Fibroblast of villous mesenchyme (primary cell): ENCODE measurements around the gene PTPN2. TPM values are rescaled to one million over a fixed set of nuclear protein-coding genes. Genes with fewer than 3 reads are reported as not detected.

Experiments
- DNase-seq: peaks from one replicate; pipeline ENCODE4 v3.0.0-alpha.2; 2010; ENCODE audit warnings: low read depth
- H3K4me3 ChIP-seq: 2 replicates; pipeline ENCODE4 v1.5.1; 2011; ENCODE audit warnings: low read depth, mild to moderate bottlenecking, low read length
- total RNA-seq: library from RNA; depleted of rRNA; stranded (reverse); fragments of >200 nt; gene quantifications from 2 replicates; pipeline ENCODE4 v1.2.3, GENCODE V29; 2012
- TF ChIP-seq, protein P1 (sequence below): IDR thresholded peaks from 2 replicates; pipeline ENCODE4 v1.5.1; 2012; ENCODE audit warnings: low read depth, mild to moderate bottlenecking, low read length; ENCODE audit not compliant: insufficient read depth

PTPN2 gene
- total RNA-seq, 1 donor, result 31.1 TPM

- TF ChIP-seq, protein P1, sequence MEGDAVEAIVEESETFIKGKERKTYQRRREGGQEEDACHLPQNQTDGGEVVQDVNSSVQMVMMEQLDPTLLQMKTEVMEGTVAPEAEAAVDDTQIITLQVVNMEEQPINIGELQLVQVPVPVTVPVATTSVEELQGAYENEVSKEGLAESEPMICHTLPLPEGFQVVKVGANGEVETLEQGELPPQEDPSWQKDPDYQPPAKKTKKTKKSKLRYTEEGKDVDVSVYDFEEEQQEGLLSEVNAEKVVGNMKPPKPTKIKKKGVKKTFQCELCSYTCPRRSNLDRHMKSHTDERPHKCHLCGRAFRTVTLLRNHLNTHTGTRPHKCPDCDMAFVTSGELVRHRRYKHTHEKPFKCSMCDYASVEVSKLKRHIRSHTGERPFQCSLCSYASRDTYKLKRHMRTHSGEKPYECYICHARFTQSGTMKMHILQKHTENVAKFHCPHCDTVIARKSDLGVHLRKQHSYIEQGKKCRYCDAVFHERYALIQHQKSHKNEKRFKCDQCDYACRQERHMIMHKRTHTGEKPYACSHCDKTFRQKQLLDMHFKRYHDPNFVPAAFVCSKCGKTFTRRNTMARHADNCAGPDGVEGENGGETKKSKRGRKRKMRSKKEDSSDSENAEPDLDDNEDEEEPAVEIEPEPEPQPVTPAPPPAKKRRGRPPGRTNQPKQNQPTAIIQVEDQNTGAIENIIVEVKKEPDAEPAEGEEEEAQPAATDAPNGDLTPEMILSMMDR, result no peak
- H3K4me3 ChIP-seq, result no peak overlapping the region
- DNase-seq, result no peak
Observed at GRCh38 chr18:12924616-12925015, 40.6 kb upstream of the PTPN2 start.

DNA sequence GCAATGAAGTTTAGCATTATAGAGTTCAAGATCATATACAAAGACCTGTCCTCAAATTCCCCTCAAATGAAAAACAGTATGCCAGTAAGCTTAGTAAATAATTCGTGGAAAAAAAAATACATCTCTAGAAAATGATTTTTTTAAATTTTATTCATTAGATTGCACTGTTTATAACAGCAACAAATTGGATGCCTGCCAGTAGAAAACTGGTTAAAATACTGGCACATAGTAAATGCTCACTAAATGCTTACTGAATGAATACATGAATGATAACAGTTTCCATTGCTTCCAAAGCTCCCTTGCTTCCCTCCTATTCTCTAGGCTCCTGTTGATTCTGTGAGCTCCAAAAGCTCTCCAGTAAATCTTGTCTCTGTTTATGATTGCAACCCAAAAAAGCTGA, 38.2 kb upstream of the PTPN2 start:
- DNase-seq, result no peak

GRCh38 chr18:12921178-12921577, 37.1 kb upstream of the PTPN2 start:
- H3K4me3 ChIP-seq, result no peak overlapping the region
- TF ChIP-seq, protein P1, result no peak
- DNase-seq, result no peak

More for the DNA sequence above, 38.2 kb upstream of the PTPN2 start:
- TF ChIP-seq, protein P1, result no peak
- H3K4me3 ChIP-seq, result no peak overlapping the region

GRCh38 chr18:12911929-12912703, 28.1 kb upstream of the PTPN2 start:
- DNase-seq, result no peak
- TF ChIP-seq, protein P1, result no peak
- no peak overlapping the region for H3K4me3 ChIP-seq

DNA sequence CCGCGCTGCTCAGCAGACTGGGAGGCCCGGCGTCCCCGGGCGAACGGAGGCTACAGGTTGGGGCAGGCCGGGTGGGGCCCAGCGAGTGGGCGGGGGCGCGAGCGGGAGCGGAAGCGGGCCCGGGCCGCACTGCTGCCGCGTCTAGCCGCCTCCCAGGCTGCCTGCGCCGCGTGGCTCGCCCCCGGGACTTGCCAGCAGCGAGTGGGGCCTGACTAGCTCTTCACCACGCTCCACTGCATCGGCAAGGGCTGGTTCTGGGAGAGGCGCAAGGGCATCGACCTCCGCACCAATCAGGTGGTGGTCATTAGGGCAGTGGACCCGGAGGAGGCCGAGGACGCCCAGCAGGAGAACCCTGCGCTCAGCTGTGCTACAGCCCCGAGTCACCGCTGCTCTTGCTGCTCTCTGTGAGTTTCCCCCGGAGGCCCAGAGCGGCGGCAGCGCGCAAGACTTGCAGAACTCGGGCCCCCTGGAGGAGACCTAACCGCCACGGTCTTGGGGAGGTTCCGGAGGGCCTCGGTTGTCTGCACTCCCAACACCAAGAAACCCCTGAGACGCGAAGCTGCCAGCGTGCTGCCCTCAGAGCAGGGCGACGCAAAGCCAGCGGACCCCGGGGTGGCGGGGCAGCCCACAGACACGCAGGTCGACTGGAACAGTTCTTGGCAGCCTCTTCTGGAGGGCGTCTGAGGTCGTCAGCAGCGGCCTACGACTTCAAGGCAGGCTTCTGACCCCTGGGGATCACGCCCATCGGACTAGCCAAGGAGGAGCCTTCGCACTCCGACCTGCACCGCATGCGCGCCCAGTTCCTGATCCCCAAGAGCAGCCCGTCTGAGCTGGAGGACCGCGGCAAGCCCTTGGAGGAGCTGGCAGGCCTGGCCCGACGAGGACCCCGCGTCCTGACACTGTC, 27.2 kb upstream of the PTPN2 start:
- peak overlapping the region; percentile 9 for H3K4me3 ChIP-seq
- TF ChIP-seq, protein P1, result no peak
- no peak for DNase-seq

- TF ChIP-seq, protein P1, result no peak
- no peak overlapping the region for H3K4me3 ChIP-seq
- peak; percentile 30 for DNase-seq
Observed at GRCh38 chr18:12908706-12909105, 24.7 kb upstream of the PTPN2 start.
